Peyer's patch (tissue), 4 donors: ENCODE results near the gene JAZF1. TPM values are rescaled to one million over a fixed set of nuclear protein-coding genes. Genes with fewer than 3 reads are reported as not detected.

ENCODE experiments used
- DNase-seq, 3 donors: peaks; one replicate each; pipeline ENCODE4 v3.0.0-alpha.2; 2017 to 2019
- H3K27ac ChIP-seq, 4 donors: fragments of 200-600 bp; sonication (generic); one replicate each; pipeline ENCODE4 v1.5.1; 2016 to 2019
- H3K27me3 ChIP-seq, 2 donors: fragments of 200-600 bp; sonication (generic); one replicate each; pipeline ENCODE4 v1.5.1; 2019
- H3K36me3 ChIP-seq, 3 donors: fragments of 200-600 bp; sonication (generic); one replicate each; pipeline ENCODE4 v1.5.1; 2016 to 2019
- H3K4me1 ChIP-seq, 4 donors: fragments of 200-600 bp; sonication (generic); one replicate each; pipeline ENCODE4 v1.5.1; 2016 to 2019
- H3K4me3 ChIP-seq, 4 donors: fragments of 200-600 bp; sonication (generic); 1 replicate in 3 of 4; 2 replicates in 1 of 4; pipeline ENCODE4 v1.5.1; 2016 to 2019; ENCODE audit warnings: mild to moderate bottlenecking in 1 of 4
- H3K9me3 ChIP-seq, 4 donors: fragments of 200-600 bp; sonication (generic); one replicate each; pipeline ENCODE4 v1.5.1; 2016 to 2019; ENCODE audit warnings: mild to moderate bottlenecking in 1 of 4
- POLR2A ChIP-seq, 2 donors: fragments of 450-650 bp; IDR thresholded peaks; one replicate each; pipeline ENCODE4 v1.5.1; 2017; ENCODE audit warnings: antibody characterized with exemption in 2 of 2, mild to moderate bottlenecking in 2 of 2, moderate library complexity in 2 of 2
- total RNA-seq, 4 donors: library from RNA; depleted of rRNA; stranded (reverse); fragments of >200 nt; gene quantifications; one replicate each; pipeline ENCODE4 v1.1.0, GENCODE V29; 2016
- TF ChIP-seq, protein P1 (sequence below), 6 experiments: fragments of 450-650 bp in 4 of 6; fragments of 200-600 bp in 2 of 6; sonication (generic) in 1 of 6; IDR thresholded peaks; one replicate each; pipeline ENCODE4 v1.5.1; 2017 to 2019; ENCODE audit warnings: antibody characterized with exemption in 6 of 6, mild to moderate bottlenecking in 3 of 6, moderate library complexity in 1 of 6

JAZF1 gene
- total RNA-seq, 4 donors from 2014 or later, result 1.9 to 15.7 (median 2.6) TPM

GRCh38 chr7:27826357-27826756 lies 354.2 kb downstream of the JAZF1 start:
- Histone ChIP-seq H3K27ac (no peak overlapping the region), H3K4me1 (no peaks in the 10 kb centered on the region), H3K4me3 (no peak overlapping the region), H3K36me3 (peaks cover 0 to 49% (median 0%) of the 10 kb centered on the region in 3 donors), H3K27me3 (no peaks in the 10 kb centered on the region), H3K9me3 (no peaks in the 10 kb centered on the region)
- no peak for TF ChIP-seq POLR2A (IDR thresholded peaks at IDR 0.05)
- TF ChIP-seq, protein P1, sequence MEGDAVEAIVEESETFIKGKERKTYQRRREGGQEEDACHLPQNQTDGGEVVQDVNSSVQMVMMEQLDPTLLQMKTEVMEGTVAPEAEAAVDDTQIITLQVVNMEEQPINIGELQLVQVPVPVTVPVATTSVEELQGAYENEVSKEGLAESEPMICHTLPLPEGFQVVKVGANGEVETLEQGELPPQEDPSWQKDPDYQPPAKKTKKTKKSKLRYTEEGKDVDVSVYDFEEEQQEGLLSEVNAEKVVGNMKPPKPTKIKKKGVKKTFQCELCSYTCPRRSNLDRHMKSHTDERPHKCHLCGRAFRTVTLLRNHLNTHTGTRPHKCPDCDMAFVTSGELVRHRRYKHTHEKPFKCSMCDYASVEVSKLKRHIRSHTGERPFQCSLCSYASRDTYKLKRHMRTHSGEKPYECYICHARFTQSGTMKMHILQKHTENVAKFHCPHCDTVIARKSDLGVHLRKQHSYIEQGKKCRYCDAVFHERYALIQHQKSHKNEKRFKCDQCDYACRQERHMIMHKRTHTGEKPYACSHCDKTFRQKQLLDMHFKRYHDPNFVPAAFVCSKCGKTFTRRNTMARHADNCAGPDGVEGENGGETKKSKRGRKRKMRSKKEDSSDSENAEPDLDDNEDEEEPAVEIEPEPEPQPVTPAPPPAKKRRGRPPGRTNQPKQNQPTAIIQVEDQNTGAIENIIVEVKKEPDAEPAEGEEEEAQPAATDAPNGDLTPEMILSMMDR (IDR thresholded peaks at IDR 0.05), result no peak
- DNase-seq, result no peak

- Histone ChIP-seq H3K4me3 (no peak overlapping the region), H3K27me3 (no peaks in the 10 kb centered on the region), H3K36me3 (peaks cover 0 to 48% (median 0%) of the 10 kb centered on the region in 3 donors), H3K4me1 (no peaks in the 10 kb centered on the region), H3K27ac (no peak overlapping the region), H3K9me3 (no peaks in the 10 kb centered on the region)
- no peak for DNase-seq
- TF ChIP-seq POLR2A (IDR thresholded peaks at IDR 0.05), result no peak
- TF ChIP-seq, protein P1 (IDR thresholded peaks at IDR 0.05), result no peak
Observed at GRCh38 chr7:27825891-27826290, 354.7 kb downstream of the JAZF1 start.

GRCh38 chr7:27822245-27822644 lies 358.4 kb downstream of the JAZF1 start:
- no peak for DNase-seq
- H3K9me3 ChIP-seq, result no peaks in the 10 kb centered on the region
- no peak overlapping the region for H3K4me3 ChIP-seq
- TF ChIP-seq, protein P1 (IDR thresholded peaks at IDR 0.05), result no peak
- TF ChIP-seq POLR2A (IDR thresholded peaks at IDR 0.05), result no peak
- H3K36me3 ChIP-seq, result peaks cover 0 to 48% (median 0%) of the 10 kb centered on the region in 3 donors
- no peaks in the 10 kb centered on the region for H3K27me3 ChIP-seq
- H3K27ac ChIP-seq, result no peak overlapping the region
- H3K4me1 ChIP-seq, result no peaks in the 10 kb centered on the region

DNA sequence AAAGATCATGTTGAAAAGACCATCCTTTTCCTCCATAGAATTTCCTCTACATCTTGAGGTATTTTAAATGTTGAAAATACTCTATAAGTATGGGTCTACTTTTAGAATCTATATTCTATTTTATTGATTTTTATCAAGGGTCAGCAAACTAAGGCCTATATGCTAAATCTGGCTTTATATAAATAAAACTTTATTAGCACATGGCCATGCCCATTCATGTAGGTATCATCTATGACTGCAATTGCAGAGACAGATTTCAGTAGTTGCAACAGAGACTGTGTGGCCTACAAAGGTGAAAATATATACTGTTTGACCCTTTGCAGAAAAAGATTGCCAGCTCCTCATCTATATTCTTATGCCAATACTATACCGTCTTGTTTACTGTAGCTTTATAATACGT lies 367.9 kb downstream of the JAZF1 start:
- Histone ChIP-seq H3K4me3 (no peak overlapping the region), H3K36me3 (peaks cover 0 to 29% (median 0%) of the 10 kb centered on the region in 3 donors), H3K27me3 (no peaks in the 10 kb centered on the region), H3K27ac (no peak overlapping the region), H3K9me3 (no peaks in the 10 kb centered on the region), H3K4me1 (no peaks in the 10 kb centered on the region)
- TF ChIP-seq, protein P1 (IDR thresholded peaks at IDR 0.05), result no peak
- no peak for TF ChIP-seq POLR2A (IDR thresholded peaks at IDR 0.05)
- DNase-seq, result no peak

GRCh38 chr7:27810186-27810585 lies 370.4 kb downstream of the JAZF1 start:
- no peak for DNase-seq
- Histone ChIP-seq H3K4me3 (no peak overlapping the region), H3K27me3 (no peaks in the 10 kb centered on the region), H3K9me3 (no peaks in the 10 kb centered on the region), H3K4me1 (no peaks in the 10 kb centered on the region), H3K27ac (no peak overlapping the region), H3K36me3 (peaks cover 0 to 6% (median 0%) of the 10 kb centered on the region in 3 donors)
- TF ChIP-seq, protein P1 (IDR thresholded peaks at IDR 0.05), result no peak
- TF ChIP-seq POLR2A (IDR thresholded peaks at IDR 0.05), result no peak

- Histone ChIP-seq H3K4me1 (no peaks in the 10 kb centered on the region), H3K36me3 (peaks cover 0 to 6% (median 0%) of the 10 kb centered on the region in 3 donors), H3K4me3 (no peak overlapping the region), H3K27me3 (no peaks in the 10 kb centered on the region), H3K27ac (no peak overlapping the region), H3K9me3 (no peaks in the 10 kb centered on the region)
- no peak for DNase-seq
- no peak for TF ChIP-seq POLR2A (IDR thresholded peaks at IDR 0.05)
Observed at GRCh38 chr7:27808626-27809025, 372.0 kb downstream of the JAZF1 start.
